GM19193 (cell line): ENCODE measurements around the gene ZNF442.

Experiments
- POLR2A ChIP-seq: IDR thresholded peaks from 4 replicates; pipeline ENCODE4 v1.6.1; 2011; ENCODE audit not compliant: insufficient read depth, insufficient read length; ENCODE audit errors: extremely low read depth

ZNF442 gene

GRCh38 chr19:12331211-12331941 is 34.1 kb downstream of the ZNF442 start:
- no peak for TF ChIP-seq POLR2A

- TF ChIP-seq POLR2A, result no peak
Observed at GRCh38 chr19:12330340-12330739, 35.1 kb downstream of the ZNF442 start.

- TF ChIP-seq POLR2A, result no peak
Observed at GRCh38 chr19:12325690-12326089, 39.8 kb downstream of the ZNF442 start.

GRCh38 chr19:12318782-12319413 is 46.6 kb downstream of the ZNF442 start:
- no peak for TF ChIP-seq POLR2A

GRCh38 chr19:12314553-12314952 is 50.9 kb downstream of the ZNF442 start:
- TF ChIP-seq POLR2A, result no peak
